ENCODE results near the gene GDI1.

GDI1 gene

DNA sequence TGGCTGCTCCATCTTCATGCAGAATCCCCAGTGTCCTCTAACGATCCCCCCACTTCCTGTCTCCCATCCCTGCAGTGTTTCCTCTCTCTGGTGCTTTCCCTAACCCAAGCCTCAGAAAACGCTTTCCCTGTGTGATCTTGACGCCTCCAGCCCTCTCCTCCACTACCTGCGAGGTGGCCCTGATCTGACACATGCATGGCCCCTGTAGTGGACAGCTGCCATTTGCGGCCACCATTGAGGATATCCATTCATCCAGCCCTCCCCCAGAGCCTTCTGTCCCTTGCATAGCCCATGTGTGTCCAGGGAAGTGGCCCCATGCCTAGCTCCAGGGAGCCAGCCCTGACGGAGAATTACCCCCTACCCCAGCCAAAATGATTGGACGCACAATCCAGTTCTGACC, 46.4 kb downstream of the GDI1 start:
- no peak for DNase-seq

DNA sequence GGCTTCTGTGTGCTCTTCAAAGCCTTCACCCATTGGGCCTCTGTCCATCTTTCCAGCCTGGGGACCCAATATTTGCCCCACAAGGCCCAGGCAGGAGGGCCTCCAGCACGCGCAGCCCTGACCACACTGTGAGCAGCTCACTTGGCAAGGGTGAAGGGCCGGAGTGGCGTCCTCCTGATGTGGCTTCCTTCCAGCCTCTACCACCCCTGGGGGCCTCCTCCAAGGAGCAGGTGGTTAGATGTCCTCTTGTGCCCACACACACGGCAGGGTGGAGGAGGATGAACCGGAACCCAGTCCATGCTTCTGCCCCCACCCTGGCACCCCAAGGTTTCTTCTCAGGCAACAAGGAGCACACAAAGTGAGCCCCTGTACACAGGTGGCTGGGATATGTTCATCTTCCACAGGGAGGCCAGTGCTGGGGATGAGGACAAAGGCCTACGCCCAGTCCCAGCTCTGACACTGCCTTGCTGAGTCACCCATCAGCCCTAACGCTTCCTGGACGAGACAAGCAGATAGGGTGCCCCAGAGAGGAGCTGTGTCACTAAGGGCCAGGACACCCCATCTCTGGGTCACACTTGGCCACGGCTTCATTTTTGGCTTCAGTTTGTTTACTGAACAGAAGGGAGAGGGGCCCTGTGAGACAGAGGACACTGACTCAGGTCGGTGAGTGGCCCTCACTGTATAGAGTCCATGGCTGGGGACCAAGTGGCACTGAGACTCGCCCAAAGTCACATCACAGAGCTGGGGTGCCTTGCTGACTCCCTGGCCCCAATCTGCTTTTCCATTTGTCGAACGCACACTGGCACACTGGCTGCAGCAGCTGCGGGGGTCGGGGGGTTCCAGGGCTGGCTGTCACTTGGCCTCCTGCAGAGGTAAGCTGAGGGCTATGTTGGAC, 47.5 kb downstream of the GDI1 start:
- DNase-seq, result no peak

DNA sequence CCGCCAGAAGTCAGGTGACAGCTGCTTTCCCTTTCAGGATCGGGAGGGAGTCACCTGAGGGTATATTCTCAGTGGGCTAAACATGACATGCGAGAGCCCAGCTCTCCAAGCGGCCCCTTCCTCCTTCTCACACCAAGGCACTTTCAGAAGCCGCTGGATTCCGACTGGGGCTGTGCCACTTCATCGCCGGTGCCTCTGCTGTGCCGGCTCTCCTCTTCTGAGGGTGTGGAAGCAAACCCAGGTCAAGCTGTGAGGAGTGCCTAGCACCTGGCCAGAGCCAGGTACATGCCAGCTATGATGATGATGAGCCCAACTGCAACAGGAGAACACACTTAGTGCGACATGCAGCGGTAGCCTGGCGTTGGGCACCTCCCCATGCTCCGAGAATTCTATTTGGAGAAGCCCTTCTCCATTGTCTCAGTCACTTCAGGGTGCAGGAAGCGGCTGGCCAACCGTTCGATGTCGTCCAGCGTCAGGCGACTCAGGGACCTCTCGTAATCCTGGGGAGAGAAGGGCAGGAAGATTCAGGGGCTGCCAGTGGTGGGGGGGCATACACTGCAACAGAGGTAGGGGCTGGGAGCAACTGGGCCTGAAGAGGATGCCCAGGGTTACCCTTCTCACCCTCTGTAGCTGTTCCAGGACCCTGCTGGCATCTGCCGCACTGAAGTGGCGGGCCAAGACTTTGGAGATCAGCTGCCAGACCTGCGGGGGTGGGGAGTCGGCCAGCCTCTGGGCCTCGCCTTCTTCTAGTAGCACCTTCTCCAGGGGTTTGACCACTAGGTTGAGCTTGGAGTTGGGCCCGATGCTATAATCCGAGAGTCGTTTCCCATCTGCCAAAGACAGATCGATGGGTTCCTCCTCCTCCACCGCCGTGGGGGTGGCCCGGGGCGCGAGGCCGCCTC, 48.4 kb downstream of the GDI1 start:
- no peak for DNase-seq

DNA sequence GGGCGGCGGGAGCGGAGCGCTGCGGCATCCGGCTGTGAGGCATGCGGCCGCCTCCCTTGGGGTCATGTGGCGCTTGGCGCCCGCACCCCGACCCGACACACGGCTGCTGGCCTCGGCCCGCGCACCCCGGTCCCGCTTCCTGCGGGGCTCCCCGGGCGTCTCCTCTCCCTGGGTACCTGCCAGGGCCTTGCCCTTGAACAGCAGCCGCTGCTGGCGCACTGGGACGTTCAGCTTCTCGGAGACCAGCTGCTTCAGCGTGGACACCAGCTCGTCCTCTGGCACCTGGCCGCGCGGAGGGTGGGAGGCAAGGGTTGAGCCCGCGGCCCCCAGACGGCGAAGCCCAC, 49.1 kb downstream of the GDI1 start:
- no peak for DNase-seq

DNA sequence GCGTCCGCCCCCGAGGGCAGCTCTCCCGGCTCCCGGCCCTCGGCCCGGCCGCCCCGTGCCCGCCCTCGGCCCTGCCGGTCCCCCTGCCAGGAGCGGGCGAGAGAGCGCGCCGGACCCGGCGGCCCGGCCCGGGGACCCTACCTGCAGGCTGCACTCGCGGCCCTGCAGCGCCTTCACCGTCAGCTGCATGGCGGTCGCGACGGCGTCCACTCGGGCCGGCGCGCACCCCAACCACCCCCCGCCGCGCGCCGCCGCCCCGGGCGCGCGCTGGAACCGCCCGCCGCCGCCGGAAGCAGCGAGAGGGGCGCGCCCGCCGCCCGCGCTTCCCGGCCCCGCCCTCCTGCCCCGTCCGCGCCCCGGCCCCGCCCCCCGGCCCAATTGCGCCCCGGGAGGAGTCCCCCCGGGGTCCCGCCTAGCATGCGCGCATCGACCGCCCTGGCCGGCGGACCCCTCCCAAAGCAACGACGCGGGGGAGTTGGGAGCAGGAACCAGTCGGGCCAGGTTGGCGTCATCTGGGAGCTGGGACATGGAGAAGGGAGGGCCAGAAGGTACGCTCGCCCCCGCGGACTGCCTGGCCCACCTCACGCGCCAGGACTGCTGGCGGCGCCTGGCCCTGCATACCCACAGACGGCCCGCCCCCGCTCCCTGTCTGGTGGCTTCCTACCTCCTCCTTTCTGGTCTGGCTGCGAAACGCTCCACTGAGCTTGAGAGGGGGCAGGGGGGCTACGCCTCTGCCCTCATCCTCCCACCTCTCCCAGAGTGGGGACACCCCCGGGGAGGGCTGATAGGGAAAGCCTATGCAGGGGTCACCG, 49.6 kb downstream of the GDI1 start, which contains the start of gene UBL4A:
Gene UBL4A, minus strand, starts transcription at position 220 of the 812 bp plus-strand sequence. Its CDS starts 31 bp downstream, at position 189.
- DNase-seq, result no peak

DNA sequence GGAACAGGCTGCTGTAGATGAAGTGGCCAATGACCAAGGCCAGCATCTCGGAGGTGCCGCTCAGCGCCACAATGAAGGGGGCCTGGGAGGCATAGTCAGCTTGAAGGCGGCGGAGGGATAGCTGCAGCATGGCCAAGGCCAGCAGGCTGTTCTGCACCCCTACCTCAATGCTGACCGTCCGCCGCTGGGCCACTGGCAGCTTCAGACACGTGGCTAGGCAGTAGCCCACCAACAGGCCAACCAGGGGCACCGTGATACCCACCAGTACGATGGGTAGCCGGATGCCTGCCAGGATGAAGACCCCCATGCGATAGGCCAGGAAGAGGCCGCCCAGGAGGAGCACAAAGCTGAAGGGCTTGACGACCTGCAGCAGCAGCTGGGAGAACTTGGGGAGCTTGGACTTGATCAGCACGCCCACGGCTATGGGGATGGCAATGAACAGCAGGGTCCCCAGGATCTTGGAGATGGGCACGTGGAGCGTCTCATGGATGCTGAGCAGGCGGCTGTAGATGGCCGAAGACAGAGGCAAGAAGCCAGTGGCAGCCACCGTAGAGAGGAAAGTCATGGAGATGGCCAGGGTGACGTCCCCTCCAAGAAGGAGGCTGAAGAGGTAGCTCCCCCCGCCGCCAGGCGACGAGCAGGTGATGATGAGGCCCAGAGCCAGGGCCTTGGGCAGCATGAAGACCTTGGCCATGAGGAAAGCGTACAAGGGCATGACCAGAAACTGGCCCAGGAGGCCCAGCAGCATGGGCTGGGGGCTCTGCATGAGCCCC, 50.8 kb downstream of the GDI1 start:
- DNase-seq, result no peak

DNA sequence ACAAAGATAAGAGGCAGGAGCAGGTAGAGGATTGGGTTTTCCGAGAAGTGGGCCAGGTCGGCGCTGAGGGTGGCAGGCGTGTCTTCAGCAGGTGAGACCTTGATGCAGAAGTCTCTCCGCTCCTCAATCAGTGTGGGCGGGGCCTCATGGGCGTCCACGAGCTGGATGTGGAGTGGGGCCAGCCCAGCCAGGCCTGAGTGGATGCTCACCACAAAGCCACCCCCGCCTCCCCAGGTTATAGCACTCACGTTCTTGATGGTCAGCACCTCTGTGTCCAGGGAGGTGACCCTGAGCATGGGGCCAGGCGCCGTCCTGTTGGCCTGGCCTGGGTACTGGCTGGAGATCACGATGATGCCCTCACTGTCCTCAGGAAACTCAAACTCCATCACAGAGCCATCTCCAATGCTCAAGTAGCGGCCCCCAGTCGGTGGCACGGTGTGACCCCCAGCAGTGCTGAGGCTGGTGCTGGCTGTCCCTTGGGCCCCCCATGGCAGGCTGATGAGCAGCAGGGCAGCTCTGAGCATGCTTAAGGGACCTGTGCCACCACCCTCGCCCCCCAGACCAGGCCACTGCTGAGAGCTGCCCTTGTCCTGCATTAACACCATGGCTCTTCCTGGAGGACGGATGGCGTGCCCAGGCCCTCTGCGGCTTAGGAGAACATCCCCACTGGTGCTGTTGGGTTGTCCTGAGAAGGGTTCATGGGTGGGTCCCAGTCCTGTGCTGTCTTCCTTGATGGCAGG, 51.6 kb downstream of the GDI1 start:
- no peak for DNase-seq

DNA sequence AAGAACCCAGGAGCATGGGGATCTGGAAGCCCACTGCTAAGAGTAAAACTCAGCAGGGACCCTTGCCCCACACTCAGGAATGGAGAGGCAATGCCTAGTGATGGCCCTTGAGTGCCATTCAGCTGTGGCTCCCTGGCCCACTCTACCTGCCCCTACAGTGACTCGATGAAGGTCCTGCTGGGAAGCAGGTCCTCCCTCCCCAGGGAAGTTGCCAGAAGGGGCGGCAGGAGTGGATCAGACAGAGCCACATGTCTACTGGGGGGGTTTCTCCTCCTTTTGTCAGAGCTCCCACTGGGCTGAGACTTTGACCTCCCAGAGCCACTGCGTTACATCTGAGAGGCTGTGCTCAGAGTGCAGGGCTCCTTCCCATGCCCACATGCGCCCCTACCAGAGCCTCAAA, 52.2 kb downstream of the GDI1 start:
- no peak for DNase-seq

DNA sequence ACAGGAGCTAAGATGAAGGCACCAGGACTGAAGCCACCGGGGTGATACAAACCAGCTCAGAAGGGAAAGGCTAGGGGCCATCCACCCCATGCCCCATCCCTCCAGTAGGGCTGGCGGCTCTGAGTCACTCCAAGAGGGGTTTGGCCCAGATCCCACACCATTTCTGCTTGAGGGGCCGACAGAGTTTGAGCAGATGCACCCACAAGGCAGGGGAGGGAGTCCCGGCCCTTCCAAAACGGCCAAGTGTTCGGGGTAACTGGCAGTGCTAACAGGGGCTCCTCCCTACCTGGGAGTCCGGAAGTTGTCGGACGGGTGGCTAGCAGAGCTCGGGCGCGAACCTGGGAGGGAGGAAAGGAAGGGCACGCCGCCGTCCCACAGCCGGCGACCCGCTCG, 53.1 kb downstream of the GDI1 start:
- no peak for DNase-seq

DNA sequence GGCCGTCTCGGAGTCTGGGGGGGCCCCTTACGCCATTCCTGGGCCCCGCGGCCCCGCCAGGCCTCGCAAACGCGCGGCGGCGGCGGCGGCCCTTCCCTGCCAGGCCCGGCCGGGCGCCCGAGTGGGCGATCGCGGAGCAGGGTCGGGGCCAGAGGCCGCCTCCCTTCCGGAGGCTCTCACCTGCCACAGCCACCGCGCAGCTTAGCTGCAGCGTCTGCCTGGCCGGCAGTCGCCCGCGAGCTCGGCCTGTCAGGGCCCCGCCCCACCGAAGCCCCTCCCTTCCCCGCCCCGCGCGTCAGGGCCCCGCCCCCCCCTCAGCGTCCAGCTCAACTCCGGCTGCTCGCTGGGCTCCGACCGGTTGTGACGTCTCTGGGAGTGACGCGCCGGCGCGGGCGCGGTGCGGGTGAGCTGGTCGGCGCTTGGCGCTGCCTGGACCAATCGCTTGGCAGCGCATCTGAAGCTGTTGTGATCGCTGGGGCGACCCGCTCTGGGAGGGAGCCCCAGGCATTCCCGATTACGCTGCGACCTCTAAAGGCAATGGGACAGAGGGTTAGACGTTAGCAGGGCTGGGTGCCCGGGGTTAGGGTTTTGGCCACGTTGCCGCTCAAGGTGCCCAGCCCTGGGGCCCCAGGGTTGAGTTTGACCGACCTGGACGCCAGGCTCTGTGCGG, 53.6 kb downstream of the GDI1 start, which contains the start of gene SLC10A3:
Gene SLC10A3, minus strand, starts transcription at position 216 of the 670 bp plus-strand sequence. CDS start 1,689 bp downstream, outside the sequence.
- peak; percentile 78 for DNase-seq

All from GOT3 (cell line).